Activated naive CD4-positive, alpha-beta T cell treated with anti-CD3 and anti-CD28 coated beads, Interleukin-2, amount 10 ng/mL, durations not matched to agents 7 days and 5 days (primary cell): ENCODE measurements around the gene FAF1.

Experiments used
- CTCF ChIA-PET: fragments of 350-600 bp; sonication (Branson Sonifier 250); formaldehyde crosslinking; loops from one replicate; lab custom pipeline; 2021; ENCODE audit warnings: antibody characterized with exemption; lab: Charles Lee
- DNase-seq: peaks from one replicate; pipeline ENCODE4 v3.0.0-alpha.2; 2020
- H3K27ac Mint-ChIP-seq: one replicate; pipeline ENCODE4 v1.8.0; 2021; ENCODE audit warnings: mild to moderate bottlenecking, moderate library complexity, mixed read lengths
- H3K27me3 Mint-ChIP-seq: one replicate; pipeline ENCODE4 v1.8.0; 2021; ENCODE audit warnings: mild to moderate bottlenecking, mixed read lengths
- H3K36me3 Mint-ChIP-seq: one replicate; pipeline ENCODE4 v1.8.0; 2021; ENCODE audit warnings: mixed read lengths
- H3K4me1 Mint-ChIP-seq: one replicate; pipeline ENCODE4 v1.8.0; 2021; ENCODE audit warnings: mixed read lengths
- H3K4me3 Mint-ChIP-seq: one replicate; pipeline ENCODE4 v1.8.0; 2021; ENCODE audit warnings: mild to moderate bottlenecking, moderate library complexity, mixed read lengths
- H3K9me3 Mint-ChIP-seq: one replicate; pipeline ENCODE4 v1.8.0; 2021; ENCODE audit warnings: mixed read lengths

FAF1 gene

GRCh38 chr1:50527249-50527986, 432.6 kb downstream of the FAF1 start:
- Mint-ChIP-seq H3K9me3 (no peaks in the 10 kb centered on the region), H3K36me3 (peaks cover 26% of the 10 kb centered on the region), H3K4me1 (peaks cover 10% of the 10 kb centered on the region), H3K27me3 (no peaks in the 10 kb centered on the region), H3K27ac (no peak overlapping the region), H3K4me3 (no peak overlapping the region)
- DNase-seq, result no peak
- CTCF ChIA-PET, result no interaction called here

GRCh38 chr1:50526431-50526830, 433.6 kb downstream of the FAF1 start:
- CTCF ChIA-PET, result no interaction called here
- no peak for DNase-seq
- peaks cover 10% of the 10 kb centered on the region for H3K4me1 Mint-ChIP-seq
- no peaks in the 10 kb centered on the region for H3K9me3 Mint-ChIP-seq
- H3K36me3 Mint-ChIP-seq, result peaks cover 25% of the 10 kb centered on the region
- no peak overlapping the region for H3K27ac Mint-ChIP-seq
- no peak overlapping the region for H3K4me3 Mint-ChIP-seq
- no peaks in the 10 kb centered on the region for H3K27me3 Mint-ChIP-seq

DNA sequence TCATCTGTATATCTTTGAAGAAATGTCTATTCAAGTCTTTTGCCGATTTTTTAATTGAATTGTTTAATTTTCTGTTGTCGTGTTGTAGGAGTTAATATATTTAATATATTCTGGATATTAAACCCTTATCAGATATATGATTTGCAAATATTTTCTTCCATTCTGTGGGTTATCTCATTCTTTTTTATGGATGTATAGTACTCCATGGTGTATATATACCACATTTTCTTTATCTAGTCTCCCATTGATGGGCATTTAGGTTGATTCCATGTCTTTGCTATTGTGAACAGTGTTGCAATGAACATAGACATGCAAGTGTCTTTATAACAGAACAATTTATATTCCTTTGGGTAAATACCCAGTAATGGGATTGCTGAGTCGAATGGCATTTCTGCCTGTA, 436.5 kb downstream of the FAF1 start:
- H3K27ac Mint-ChIP-seq, result no peak overlapping the region
- H3K4me1 Mint-ChIP-seq, result peaks cover 10% of the 10 kb centered on the region
- CTCF ChIA-PET, result no interaction called here
- H3K27me3 Mint-ChIP-seq, result no peaks in the 10 kb centered on the region
- peaks cover 21% of the 10 kb centered on the region for H3K36me3 Mint-ChIP-seq
- DNase-seq, result no peak
- no peak overlapping the region for H3K4me3 Mint-ChIP-seq
- no peaks in the 10 kb centered on the region for H3K9me3 Mint-ChIP-seq

- no peaks in the 10 kb centered on the region for H3K9me3 Mint-ChIP-seq
- no peaks in the 10 kb centered on the region for H3K27me3 Mint-ChIP-seq
- peaks cover 9% of the 10 kb centered on the region for H3K4me1 Mint-ChIP-seq
- H3K4me3 Mint-ChIP-seq, result no peak overlapping the region
- CTCF ChIA-PET, result no interaction called here
- no peak for DNase-seq
- H3K27ac Mint-ChIP-seq, result no peak overlapping the region
- H3K36me3 Mint-ChIP-seq, result peaks cover 21% of the 10 kb centered on the region
Measured at GRCh38 chr1:50522691-50523342, 437.2 kb downstream of the FAF1 start.

DNA sequence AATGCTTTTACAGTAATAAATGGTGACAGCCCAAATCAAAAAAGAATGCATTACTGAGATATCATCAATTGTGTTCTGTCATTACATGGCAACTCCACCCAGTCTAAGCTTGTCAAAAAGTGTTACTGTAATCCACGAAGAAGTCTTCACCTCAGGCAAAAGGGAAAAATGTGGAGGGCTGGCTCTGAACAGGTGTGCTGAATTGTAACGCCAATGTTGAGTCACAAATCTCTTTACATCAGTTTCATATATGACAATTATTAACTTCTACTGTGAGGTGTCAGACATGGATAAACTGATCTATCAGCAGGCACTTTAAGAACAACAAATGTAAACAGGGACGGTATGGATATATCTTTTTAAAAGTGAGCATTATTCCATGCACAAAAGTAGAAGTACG, 438.4 kb downstream of the FAF1 start:
- Mint-ChIP-seq H3K9me3 (no peaks in the 10 kb centered on the region), H3K4me3 (no peak overlapping the region), H3K36me3 (peaks cover 17% of the 10 kb centered on the region), H3K27me3 (no peaks in the 10 kb centered on the region), H3K27ac (no peak overlapping the region), H3K4me1 (no peaks in the 10 kb centered on the region)
- CTCF ChIA-PET, result no interaction called here
- DNase-seq, result no peak

DNA sequence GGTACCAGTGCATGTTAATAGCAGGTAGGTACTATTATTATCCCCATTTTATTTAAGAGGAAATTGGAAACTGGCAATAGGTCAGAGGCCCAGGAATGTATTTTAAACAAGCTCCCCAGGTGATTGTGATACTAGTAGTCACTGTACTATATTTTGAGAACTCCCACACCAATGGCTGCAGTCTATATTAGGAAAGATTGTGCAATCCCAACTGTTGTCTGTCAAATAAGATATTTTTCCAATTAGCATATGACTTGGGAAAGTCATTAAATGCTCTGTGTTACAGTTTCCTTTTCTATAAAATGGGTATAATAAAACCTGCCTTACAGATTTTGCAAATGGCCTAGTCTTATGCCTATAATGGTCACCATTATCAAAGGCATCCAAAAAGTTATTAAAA, 442.6 kb downstream of the FAF1 start:
- CTCF ChIA-PET, result no interaction called here
- no peaks in the 10 kb centered on the region for H3K27me3 Mint-ChIP-seq
- H3K36me3 Mint-ChIP-seq, result peaks cover 5% of the 10 kb centered on the region
- no peak for DNase-seq
- no peak overlapping the region for H3K27ac Mint-ChIP-seq
- no peak overlapping the region for H3K4me3 Mint-ChIP-seq
- no peaks in the 10 kb centered on the region for H3K9me3 Mint-ChIP-seq
- H3K4me1 Mint-ChIP-seq, result no peaks in the 10 kb centered on the region

- H3K27me3 Mint-ChIP-seq, result no peaks in the 10 kb centered on the region
- no peak overlapping the region for H3K27ac Mint-ChIP-seq
- no peaks in the 10 kb centered on the region for H3K9me3 Mint-ChIP-seq
- H3K4me3 Mint-ChIP-seq, result no peak overlapping the region
- CTCF ChIA-PET, result interaction anchor here (0.6 kb wide), 1 partner anchor 335 kb away, joined by 4 read pairs; no protein-coding TSS in a partner anchor
- H3K4me1 Mint-ChIP-seq, result no peaks in the 10 kb centered on the region
- H3K36me3 Mint-ChIP-seq, result peaks cover 16% of the 10 kb centered on the region
- no peak for DNase-seq
Measured at GRCh38 chr1:50516056-50516455, 444.0 kb downstream of the FAF1 start.

DNA sequence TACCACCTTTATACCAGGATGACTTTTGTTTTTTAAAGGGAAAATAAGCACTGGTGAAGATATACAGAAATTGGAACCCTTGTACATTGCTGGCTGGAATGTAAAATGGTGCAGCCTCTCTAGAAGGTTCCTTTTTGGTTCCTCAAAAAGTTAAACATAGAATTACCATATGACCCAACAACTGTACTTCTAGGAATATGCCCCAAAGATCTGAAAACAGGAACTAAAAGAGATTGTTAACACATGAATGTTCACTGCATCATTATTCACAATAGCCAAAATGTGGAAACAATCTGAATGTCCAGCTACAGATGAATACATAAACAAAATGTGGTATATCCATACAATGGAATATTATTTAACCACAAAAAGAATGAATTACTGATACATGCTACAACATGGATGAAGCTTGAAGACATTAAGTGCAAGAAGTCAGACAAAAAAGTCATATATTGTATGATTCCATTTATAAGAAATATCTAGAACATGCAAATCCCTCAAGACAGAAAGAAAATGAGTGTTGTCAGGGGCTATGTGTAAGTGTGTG, 452.0 kb downstream of the FAF1 start:
- Mint-ChIP-seq H3K36me3 (peaks cover 23% of the 10 kb centered on the region), H3K27ac (no peak overlapping the region), H3K27me3 (no peaks in the 10 kb centered on the region), H3K4me1 (no peaks in the 10 kb centered on the region), H3K9me3 (peaks cover 2% of the 10 kb centered on the region), H3K4me3 (no peak overlapping the region)
- CTCF ChIA-PET, result no interaction called here
- no peak for DNase-seq

DNA sequence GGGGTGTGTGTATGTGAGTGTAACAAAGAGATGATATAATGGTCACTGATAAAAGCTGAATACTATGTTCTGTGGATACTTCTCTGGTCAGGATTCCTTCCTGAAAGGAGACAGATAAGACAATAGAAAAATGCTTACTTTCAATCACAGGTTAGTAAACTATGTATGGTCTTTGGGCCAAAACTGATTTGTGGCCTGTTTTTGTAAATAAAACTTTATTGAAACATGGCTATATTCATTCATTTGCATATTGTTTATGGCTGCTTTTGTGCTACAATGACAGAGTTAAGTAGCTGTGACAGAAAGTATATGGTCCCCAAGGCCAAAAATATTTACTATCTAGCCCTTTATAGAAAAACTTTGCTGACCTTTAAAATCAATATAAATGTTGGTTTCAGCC, 454.6 kb downstream of the FAF1 start:
- H3K27ac Mint-ChIP-seq, result no peak overlapping the region
- H3K27me3 Mint-ChIP-seq, result no peaks in the 10 kb centered on the region
- peaks cover 2% of the 10 kb centered on the region for H3K9me3 Mint-ChIP-seq
- H3K4me1 Mint-ChIP-seq, result no peaks in the 10 kb centered on the region
- CTCF ChIA-PET, result no interaction called here
- no peak for DNase-seq
- H3K36me3 Mint-ChIP-seq, result peaks cover 16% of the 10 kb centered on the region
- no peak overlapping the region for H3K4me3 Mint-ChIP-seq

- Mint-ChIP-seq H3K27ac (no peak overlapping the region), H3K36me3 (peaks cover 16% of the 10 kb centered on the region), H3K4me1 (no peaks in the 10 kb centered on the region), H3K27me3 (no peaks in the 10 kb centered on the region), H3K4me3 (no peak overlapping the region), H3K9me3 (peaks cover 2% of the 10 kb centered on the region)
- CTCF ChIA-PET, result no interaction called here
- DNase-seq, result no peak
Measured at GRCh38 chr1:50503515-50503914, 456.6 kb downstream of the FAF1 start.

GRCh38 chr1:50502147-50502546, 457.9 kb downstream of the FAF1 start:
- CTCF ChIA-PET, result no interaction called here
- DNase-seq, result no peak
- no peaks in the 10 kb centered on the region for H3K27me3 Mint-ChIP-seq
- H3K4me3 Mint-ChIP-seq, result no peak overlapping the region
- no peaks in the 10 kb centered on the region for H3K4me1 Mint-ChIP-seq
- H3K36me3 Mint-ChIP-seq, result peaks cover 24% of the 10 kb centered on the region
- H3K9me3 Mint-ChIP-seq, result peaks cover 7% of the 10 kb centered on the region
- no peak overlapping the region for H3K27ac Mint-ChIP-seq

DNA sequence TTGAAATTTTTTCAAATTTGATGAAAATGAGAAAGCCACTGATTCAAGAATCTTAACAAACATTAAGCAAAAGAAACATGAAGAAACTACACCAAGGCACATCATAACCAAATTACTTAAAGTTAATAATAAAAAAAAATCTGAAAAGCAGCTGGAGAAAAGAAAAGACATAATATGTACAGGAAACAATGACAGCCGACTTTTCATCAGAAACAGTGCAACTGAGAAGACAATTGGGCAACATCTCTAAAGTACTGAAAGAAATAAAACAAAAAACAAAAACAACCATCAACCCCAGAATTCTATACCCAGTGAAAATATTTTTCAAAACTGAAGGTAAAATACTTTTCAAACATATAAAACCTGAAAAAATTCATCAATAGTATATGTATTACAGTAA, 463.1 kb downstream of the FAF1 start:
- CTCF ChIA-PET, result interaction anchor here (0.6 kb wide), 1 partner anchor 335 kb away, joined by 4 read pairs; no protein-coding TSS in a partner anchor
- no peak overlapping the region for H3K27ac Mint-ChIP-seq
- no peaks in the 10 kb centered on the region for H3K27me3 Mint-ChIP-seq
- no peak for DNase-seq
- peaks cover 25% of the 10 kb centered on the region for H3K36me3 Mint-ChIP-seq
- peaks cover 12% of the 10 kb centered on the region for H3K9me3 Mint-ChIP-seq
- no peak overlapping the region for H3K4me3 Mint-ChIP-seq
- H3K4me1 Mint-ChIP-seq, result no peaks in the 10 kb centered on the region

GRCh38 chr1:50493710-50494109, 466.4 kb downstream of the FAF1 start:
- Mint-ChIP-seq H3K36me3 (peaks cover 43% of the 10 kb centered on the region), H3K4me3 (no peak overlapping the region), H3K27me3 (no peaks in the 10 kb centered on the region), H3K27ac (no peak overlapping the region), H3K4me1 (peaks cover 8% of the 10 kb centered on the region), H3K9me3 (peaks cover 12% of the 10 kb centered on the region)
- DNase-seq, result no peak
- CTCF ChIA-PET, result no interaction called here

DNA sequence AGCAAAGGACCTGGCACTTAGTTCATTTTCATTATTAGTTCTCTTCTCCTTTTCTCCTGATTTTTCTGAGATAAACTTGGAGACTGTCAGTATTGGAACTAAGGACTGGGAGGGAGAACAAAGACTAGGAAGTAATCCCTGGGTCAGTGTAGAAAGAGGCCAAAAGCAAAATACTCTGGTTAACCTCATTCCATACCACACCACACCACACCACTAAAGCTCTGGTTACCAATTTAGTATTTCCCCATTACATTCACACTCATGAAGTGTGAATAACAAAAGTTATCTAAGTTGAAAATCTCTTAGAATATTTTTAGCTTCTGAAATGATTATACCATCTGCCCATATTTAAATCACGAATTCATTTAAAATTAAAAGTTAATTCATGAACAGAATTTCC, 467.9 kb downstream of the FAF1 start:
- H3K27ac Mint-ChIP-seq, result no peak overlapping the region
- DNase-seq, result no peak
- peaks cover 34% of the 10 kb centered on the region for H3K36me3 Mint-ChIP-seq
- H3K4me1 Mint-ChIP-seq, result peaks cover 8% of the 10 kb centered on the region
- H3K27me3 Mint-ChIP-seq, result no peaks in the 10 kb centered on the region
- H3K9me3 Mint-ChIP-seq, result peaks cover 6% of the 10 kb centered on the region
- CTCF ChIA-PET, result no interaction called here
- no peak overlapping the region for H3K4me3 Mint-ChIP-seq

DNA sequence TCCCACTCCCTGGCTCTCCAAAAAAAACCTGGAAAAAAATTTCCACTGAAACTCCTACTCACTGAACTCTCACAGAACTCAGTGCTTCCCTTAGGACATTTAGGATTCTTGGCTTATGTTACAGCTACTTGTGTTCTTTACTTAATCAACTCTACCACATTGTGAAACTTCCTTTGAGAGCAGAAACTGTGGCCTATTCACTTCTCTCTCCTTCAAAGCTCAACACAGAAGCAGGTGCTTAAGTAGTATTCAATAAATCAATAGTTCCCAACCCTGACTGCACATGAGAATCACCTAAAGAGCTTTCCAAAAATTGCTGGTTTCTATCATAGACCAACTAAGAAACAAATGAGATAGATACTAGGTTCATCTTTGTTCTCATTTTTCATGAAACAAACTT, 468.9 kb downstream of the FAF1 start:
- CTCF ChIA-PET, result interaction anchor here (1.3 kb wide), 1 partner anchor 41 kb away, joined by 3 read pairs; no protein-coding TSS in a partner anchor
- H3K4me3 Mint-ChIP-seq, result no peak overlapping the region
- H3K36me3 Mint-ChIP-seq, result peaks cover 28% of the 10 kb centered on the region

More for the DNA sequence above, 468.9 kb downstream of the FAF1 start:
- H3K27me3 Mint-ChIP-seq, result no peaks in the 10 kb centered on the region
- H3K27ac Mint-ChIP-seq, result peak overlapping the region; percentile 1
- DNase-seq, result no peak
- H3K4me1 Mint-ChIP-seq, result peaks cover 8% of the 10 kb centered on the region
- peaks cover 2% of the 10 kb centered on the region for H3K9me3 Mint-ChIP-seq
